Stimulated activated CD8-positive, alpha-beta memory T cell treated with anti-CD3 and anti-CD28 coated beads, Interleukin-4, amount 100 ng/mL, for 48 hours (primary cell): ENCODE results near the gene KDM4D.
"Not testable (repeated sequence)": the region's sequence is repeated elsewhere in the genome, so short reads cannot be mapped to it uniquely, and the experiment has no call there.

Experiments used
- DNase-seq: peaks from one replicate; pipeline ENCODE4 v3.0.0-alpha.2; 2020

Gene KDM4D

DNA sequence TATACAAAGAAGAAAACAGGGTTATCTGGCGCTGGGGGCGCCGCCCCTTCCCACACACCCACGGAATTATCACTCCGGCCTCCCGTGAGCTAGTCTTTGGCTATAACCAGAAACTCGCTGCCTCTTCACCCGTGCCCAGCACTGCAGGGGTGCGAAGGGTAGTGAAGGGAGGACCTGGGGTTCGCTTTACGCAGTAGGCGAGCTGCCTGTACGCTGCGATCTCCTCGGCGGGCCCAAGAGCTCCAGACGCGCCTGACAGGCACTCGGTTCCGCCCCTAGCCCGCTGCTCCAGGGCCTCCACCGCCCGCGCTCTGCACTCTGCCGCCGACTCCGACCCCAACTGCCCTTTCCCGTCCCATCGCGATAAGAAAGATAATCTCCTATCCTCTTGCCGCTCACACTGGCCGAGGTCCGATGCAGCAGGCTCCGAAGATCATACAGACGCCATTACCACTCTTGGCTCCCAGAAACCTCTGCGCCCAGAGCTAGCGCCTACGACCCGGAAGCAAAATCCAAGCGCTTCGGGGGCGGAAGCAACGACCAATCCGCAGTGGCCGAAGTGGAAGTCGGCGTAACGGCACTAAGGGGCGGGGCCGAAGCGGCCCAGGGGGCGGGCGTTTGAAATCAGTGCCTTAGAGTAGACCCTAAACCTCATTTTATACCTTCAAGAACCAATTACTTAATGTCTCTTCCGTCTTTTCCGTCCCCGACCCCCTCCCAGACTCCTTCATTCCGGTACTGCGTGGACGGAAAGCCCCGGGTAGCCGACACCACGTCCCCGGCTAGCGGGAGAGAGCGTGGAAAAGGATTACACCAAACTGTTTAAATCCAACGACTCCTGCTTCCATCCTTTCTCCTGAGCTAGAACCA, at the start of gene KDM4D, which contains the start of gene CWC15:
Gene KDM4D (plus strand): TSS at position 611 of the 870 bp plus-strand sequence. CDS start 23,664 bp downstream, outside the sequence.
Gene CWC15 (minus strand): TSS at position 458 of the 870 bp plus-strand sequence. CDS start 1,371 bp downstream, outside the sequence.
- DNase-seq, result peak; percentile 96

DNA sequence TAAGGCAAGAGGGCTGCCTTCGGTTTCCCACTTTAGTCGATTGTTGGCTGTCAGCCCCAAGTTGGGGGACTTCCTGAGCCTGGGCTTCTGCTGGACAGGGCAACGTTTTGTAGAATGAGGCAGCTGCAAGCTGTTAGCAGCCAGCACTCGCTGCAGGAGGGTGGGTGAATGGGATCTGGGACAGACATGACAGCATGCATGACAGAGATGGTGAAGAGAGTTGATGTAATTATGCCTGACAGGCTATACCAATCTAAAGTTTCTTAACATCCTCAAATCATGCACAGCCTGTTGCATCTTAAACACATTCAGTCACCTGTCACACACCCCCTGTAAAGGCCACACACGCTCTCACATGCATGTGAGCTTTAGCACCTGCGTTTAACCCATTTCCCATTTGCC, 49.3 kb upstream of the KDM4D start:
- DNase-seq, result no peak

DNA sequence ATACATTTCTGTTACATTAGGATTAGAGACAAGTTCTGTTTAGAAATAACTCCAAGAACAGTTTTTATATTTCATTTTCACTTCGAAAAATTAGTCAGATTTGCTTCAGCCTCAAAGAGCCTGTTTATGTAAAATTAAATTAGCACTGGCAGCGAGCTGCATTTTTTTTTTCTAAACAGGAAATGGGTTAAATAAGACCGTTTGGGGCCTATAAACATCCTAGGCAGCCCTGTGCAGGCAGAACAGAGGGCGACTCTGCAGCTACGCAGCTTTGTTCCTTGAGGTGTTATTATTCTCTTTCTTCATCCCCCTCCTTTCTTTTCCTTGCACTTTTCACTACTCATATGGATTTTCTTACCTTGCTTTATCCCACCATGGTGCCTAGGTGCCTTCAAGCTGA, 48.9 kb upstream of the KDM4D start:
- no peak for DNase-seq

DNA sequence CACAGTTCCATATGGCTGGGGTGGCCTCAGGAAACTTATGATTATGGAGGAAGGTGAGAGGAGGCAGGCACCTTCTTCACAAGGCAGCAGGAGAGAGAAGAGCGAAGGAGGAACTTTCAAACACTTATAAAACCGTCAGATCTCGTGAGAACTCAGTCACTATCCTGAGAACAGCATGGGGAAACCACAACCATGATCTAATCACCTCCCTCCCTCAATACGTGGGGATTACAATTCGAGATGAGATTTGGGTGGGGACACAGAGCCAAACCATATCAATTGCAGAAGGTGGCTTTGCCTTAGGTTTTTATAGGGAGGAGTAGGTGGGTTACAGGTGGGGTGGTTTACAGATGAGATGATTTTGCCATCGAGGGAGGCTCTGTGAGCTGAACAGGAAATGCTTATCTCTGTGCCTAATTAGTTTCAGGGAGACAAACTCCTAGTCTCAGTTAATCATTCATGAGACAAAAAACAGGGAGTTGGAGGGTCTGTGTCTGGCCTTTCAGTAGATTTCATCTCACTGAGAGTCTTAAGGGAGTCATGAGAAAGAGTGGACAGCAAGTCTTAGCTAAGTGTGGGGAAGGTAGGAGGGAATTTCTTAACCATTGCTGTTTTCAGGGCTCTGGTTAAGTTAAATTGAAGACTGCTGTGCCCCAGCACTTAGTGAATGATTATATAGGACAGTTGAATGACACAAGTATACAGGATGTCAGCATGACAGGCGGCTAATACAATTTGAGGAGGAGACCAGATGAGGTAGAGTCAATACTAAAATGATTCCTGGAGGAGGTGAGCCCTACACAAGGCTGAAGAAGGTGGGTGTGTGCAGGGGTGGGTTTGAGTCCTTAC, 47.9 kb upstream of the KDM4D start:
- DNase-seq, result no peak

DNA sequence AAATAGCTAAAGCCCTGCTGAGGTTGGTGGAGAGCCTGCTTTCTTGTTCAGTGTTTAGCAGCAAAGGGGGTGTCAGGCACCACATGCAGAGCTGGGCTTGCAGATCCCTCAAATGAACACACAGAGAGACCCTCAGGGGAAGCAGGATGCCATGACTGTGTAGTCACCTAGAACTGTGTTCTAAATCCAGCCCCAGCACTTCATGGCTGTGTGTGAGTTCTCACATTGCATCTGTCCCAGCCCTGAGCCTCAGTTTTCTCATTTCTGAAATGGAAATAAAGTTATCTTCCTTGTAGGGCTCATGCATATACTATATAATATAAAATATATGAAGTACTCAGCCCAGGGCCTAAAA, 47.3 kb upstream of the KDM4D start:
- no peak for DNase-seq

DNA sequence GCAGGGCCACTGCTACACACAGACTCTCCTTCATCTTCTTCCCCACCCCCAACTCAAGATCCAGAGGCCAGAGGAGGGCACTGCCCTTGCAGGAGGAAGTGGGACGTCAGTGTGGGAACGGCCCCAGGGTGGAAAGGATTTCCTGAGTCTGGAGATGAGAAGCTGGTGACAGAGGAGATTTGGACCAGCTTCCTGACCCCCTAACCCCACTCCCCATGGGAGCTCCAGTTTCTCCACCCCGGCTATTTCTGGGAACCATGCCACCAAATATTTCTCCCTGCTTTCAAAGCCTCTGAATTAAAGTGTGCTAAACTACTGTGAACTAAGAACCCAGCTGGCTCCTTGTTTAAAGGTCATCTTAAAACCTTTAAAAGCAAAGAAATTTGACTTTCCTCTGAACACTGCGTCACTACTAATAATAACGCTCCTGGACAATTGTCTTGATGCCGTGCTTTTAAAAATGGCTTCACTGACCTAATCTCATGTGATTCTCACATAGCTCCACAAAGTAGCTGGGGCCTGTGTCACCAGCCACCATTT, 46.7 kb upstream of the KDM4D start:
- no peak for DNase-seq

DNA sequence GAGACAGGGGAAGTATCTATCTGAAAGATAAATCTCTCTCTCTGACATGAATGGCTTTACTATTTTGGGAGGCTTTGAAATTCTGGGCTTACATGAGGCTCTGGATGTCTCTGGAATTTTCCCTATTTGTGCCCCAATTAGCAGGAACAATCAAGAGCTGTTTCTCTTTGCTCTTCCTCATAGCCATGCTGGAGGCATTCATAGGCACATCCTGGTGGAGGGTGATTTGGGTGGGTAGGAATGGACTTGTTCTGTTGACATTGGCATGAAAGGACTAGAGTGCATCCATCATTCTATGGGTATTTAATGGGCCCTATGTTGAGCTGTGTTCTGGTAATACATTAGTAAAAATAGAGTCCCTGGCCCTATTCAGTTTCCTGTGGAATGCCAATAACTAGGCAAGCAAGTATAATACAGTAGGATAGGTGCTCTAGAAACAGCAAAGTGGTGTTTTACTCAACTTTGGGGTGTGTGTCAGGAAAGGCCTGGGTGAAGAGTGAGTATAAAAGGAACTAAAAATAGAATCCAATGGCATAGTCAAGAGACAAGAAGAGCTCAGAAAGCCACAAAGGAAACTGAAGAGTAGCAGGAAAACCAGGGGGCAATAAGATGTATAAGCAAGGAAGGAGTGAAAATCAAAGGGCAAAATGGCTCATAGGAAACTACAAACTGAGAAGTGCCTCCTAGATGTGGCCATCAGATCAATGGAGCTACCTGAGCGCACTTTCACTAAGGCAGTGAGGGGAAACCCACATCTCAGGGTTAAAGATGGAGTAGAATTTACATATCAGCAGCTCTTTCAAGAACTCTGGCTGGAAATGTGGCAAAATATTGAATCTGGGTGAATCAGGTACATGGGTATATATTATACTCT, 45.2 kb upstream of the KDM4D start:
- no peak for DNase-seq

DNA sequence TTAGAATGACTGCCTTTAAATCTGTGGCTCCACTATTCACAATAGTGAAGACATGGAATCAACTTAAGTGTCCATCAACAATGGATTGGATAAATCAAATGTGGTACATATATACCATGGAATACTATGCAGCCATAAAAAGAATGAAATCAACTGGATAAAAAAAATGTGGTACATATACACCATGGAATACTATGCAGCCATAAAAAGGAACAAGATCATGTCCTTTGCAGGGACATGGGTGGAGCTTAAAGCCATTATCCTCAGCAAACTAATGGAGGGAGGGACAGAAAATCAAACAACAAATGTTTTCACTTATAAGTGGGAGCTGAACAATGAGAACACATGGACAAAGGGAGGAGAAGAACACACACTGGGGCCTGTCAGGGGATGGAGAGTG, 41.4 kb upstream of the KDM4D start:
- DNase-seq, result not testable (repeated sequence)

DNA sequence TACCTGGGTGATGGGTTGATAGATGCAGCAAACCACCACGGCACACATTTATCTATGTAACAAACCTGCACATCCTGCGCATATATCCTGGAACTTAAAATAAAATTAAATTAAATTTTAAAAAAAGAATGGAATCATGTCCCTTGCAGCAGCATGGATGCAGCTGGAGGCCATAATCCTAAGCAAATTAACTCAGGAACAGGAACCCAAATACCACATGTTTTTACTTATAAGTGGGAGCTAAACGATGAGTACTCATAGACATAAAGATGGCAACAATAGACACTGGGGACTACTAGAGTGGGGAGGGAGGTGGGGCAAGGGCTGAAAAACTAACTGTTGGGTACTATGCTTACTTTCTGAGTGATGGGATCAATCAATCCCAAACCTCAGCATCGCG, 41.0 kb upstream of the KDM4D start:
- no peak for DNase-seq

DNA sequence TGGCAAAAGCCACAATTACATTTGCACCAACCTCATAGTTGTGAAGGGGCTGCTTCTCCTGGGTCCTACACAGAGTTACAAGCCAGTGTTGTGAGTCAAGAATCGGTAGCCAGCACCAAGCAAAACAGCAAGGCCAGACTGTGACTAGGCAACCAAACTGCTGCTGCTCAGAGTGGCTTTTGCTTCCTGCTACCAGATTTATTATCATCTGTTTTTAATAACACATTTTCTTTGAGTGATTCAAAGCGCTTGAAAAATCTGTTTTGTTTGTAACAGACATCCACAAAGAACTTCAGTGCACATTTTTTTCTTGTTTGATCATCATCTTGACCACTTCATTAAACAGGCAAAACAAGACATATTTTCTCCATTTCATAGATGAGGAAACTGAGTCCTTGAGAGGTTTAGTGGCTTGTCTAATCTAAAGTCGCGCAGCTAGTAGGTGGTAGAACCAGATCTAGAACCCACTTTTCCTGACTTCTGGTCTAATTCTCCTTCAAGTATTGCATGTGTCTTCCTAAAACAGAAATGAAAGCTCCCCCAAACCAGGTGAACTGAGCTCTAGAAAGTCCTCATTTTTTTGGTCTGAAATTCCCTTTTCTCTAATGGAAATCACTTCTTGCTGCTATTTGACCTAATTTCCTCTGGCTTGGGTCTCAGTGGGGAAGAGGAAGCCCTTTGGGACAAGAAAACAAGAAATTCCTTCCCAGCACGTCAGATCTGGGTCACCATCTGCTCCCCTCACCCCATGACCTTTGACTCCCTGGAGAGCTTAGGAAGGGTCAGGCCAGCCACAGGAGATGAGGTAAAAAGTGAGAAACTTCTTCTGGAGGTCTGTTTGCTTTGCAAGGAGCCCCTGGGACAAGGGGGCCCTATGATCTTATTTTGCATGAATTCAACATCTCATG, 40.0 kb upstream of the KDM4D start:
- DNase-seq, result no peak

DNA sequence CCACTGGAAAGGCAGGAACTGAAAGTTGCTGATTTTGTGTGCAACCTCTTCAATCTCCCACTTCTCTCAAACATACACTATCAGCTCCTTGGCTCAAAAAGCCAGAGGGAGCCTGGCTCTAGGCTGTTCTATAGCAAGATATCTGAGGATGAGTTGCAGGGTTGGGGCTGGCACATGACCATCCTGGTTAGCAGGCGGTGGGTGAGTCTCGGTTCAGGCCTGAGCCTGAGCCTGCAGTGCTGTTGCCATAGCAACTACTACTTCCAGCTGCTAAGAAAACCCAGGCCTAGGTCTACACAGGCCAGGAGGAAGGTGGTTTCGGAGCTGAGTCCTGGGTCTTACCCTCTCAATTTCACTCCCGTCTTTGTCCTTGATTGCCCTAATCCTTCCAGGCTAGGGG, 39.1 kb upstream of the KDM4D start:
- DNase-seq, result no peak

DNA sequence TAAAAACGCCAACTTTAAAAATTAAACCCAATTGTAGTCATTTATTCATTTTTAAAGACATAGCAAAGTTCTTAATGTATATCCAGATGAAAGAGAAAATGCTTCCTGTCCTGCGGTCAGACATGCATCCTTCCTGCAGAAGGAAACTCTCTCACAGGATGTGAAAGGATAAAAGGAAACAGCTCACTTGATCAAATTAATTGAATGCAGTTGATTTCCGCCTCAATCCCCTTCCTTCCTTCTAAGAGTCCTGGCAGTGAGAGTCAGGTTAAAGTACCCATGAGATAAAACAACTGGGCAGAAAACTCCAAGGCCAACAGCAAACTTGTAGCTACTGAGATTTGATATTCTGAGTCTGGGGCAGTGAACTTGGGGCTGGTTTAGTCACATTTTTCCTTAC, 38.7 kb upstream of the KDM4D start:
- DNase-seq, result no peak

DNA sequence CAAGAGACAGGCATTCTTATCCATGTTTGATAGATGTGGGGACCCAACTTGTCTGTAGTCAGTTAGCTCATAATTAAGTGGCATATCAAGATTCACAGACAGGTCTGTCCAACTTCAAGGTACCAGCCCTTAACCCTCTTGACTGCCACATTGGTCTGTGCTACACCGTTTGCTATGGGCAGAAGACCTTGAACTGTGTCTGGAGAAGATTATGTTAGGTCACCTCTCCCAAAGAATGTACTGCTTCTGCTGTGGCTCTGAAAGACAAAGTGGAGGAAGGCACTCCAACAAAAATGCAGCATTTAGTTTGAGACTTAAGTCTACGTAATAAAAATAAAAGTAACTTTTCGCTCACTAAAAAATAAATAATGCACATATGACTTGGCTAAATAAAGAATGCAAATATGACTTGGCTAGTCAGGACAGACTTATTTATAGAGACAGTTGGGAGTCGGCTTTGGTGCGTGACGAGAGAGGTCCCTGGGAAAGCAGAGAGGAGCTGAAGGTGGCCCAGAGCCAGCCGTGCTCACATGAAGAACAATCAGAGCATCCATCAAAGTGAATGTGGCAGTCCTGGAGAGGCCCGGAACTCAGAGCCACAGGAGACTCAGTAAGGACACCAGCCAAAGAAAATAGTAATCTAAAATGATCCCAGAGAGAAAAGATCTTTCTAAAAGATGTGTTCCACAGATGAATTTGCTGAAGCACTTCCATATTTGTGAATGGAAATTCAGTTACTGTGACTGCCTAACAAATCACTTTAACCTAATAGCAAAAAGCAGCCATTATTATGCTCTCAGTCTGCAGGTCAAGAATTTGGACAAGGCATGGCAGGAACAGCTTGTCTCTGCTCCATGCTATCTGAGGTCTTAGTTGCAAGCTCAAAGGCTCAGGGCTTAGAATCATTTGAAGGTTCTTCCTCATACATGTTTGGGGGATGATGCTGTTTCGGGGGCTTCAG, 35.1 kb upstream of the KDM4D start:
- no peak for DNase-seq

DNA sequence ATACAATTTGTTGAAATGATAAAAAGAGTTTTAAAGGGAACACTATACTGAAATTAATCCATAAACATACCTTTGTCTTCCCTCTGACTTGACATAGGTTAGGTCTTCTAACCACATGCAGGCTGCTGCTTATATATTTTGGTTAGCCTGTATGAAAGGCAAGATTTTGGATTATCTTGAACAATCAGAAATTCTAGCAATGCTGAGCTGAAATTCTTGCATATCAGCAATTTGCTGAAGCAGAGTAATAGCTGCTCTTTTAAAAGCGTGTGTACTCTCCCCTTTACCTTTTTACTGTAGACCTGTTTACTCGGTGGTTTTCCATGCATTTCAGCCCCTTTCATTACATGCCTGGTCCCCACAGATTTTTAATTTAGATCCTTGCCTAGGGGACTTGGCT, 34.2 kb upstream of the KDM4D start:
- DNase-seq, result no peak

DNA sequence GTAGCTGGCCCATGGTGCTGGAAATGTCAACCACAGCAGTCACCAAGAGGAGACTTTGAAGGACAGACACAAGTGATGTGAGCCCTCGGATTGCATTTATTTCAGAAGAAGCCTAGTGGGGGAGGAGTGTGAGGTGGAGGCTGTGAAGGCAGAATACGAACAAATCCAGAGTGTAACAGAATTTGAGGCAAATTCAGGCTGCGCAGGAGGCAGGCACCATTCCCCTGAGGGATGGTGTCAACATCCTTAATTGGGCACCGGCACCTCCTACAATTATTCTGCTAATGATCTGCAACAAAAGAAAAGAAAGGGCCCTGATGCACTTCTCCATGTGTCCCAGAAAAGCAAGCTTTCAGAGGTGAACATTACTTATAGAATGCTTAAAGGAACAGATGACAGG, 32.4 kb upstream of the KDM4D start:
- DNase-seq, result no peak

DNA sequence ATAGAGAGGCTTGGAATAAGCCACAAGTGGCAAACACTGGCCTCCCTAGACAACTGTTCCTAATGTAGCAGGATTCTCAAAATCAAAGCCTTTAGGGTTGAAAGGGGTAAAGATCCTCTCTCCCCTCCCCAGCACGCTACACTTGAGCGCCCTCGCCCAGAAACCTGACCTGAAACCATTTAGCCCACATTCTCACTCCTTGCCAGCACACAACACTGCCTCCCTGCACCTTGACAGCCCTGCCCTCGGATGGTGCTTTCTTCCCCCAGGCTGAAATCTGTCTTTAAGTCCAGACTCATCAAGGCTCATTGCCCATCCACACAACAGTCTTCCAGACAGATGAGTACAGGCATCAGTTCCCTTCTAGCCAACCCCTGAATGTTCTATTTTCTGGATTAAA, 26.7 kb upstream of the KDM4D start:
- DNase-seq, result no peak

DNA sequence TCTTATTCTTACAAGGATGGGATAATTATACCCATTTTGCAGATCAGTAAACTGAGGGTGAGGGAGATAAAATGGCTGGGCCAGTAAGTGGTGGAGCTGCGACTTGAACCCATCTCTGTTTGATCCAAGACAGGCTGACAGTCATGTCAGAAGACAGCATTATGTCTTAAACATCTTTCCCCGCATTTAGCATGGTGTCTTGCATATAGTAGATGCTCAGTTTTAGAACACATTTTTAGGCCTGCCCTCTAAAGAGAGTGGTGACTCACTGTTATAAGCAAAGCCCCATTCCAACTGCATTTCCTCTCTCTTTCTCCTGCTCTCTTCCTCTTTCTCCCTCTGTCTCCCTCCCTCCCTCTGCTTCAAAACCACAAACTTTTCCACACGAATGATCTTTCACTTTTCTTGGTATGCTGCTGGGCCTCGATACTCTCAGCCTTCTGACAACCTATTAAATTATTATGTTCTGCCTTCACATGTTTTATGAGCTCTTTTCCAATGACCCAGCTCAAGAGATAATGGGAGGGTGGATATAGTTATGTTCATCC, 25.4 kb upstream of the KDM4D start:
- no peak for DNase-seq

DNA sequence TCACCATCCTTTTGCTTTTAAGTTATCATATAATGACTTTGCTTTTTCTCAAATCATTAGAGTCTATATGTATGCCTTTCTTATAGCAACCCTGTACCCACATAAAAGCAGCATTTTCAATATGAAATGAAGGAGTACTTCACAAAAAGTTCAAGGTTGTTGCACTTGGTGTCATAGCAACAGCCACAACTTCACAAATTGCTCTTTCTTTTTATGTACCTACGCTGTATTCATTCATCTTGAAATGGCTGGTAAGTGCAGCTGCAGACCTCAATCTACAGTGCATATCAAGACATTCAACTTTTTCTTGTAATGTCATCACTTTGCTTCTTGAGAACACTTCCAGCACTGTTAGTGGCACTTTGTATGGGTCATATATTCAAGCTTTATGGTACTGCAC, 18.8 kb upstream of the KDM4D start:
- DNase-seq, result no peak

DNA sequence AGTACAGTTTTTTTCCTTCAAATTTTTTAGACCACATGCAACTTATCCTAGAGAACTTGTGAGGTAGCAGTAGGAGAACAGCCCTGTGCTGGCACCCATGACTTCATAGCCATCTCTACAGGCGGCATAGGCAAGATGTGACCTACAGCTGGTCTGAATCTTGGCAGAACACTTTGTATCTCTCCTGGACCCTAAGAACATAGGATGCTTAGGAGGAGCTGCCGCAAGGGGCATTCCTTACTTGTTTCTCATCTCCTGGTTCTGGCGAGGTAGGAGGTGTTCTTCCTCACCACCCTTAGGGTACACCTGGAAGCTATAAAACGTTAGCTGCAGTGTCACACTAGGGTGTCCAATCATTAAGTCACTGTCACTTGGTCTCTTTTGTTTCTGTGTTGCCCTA, 16.5 kb upstream of the KDM4D start:
- no peak for DNase-seq

DNA sequence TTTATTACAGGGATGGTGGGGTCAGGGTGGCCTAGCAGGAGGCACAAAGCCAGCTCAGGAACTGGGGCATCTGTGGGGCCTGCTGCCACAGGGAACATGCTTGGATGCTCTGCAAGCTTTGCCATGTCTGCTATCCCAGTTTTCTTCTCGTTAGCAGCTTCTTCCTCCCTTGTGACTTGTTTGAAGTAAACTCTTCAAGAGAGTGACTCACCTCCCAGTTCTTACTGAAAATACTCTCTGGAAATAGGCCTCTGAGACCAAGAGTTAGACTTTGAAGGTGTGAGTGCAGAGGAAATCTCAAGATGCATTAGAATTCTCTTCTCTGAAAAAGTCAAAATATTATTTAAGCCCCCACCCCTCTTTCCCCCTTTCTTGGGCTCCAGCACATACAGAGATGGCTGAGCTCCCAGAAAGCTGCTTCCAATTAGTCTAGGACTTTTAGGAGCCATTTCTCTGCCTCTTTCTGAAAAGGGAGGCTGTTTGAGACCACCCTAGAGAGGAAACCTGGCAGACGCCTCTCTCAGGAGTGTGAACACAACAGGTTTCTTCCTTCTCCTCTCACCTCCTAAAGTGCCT, 15.3 kb upstream of the KDM4D start:
- DNase-seq, result no peak
